ENCODE data around the gene CT47A7.
"Not testable (repeated sequence)": the region's sequence is repeated elsewhere in the genome, so short reads cannot be mapped to it uniquely, and the experiment has no call there.

The CT47A7 gene

GRCh38 chrX:120956500-120956899 is at the start of gene CT47A7:
Gene CT47A7, minus strand, starts transcription at chrX:120956600. Its CDS starts 255 bp downstream, at chrX:120956345.
- DNase-seq: not testable (repeated sequence)

DNA sequence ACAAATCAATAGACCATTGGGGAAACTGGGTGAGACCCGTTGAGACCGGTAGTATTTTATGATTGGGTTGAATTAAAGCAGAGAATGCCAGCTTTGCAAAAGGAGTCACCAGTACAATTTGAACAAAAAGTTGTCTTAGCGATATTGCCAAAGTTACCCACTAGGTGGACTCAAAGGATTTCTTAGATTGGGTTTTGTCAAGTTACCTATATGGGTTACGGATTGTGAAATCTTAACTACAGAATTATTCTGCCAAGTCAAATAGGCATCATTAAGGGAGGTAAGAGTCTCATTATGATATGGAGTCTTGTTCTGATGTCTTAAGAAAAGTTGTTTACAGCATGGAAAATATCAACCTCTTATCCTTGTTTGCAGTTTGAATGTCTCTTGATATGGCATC is 44.2 kb upstream of the CT47A7 start:
- DNase-seq: no peak

- DNase-seq: no peak
Measured at GRCh38 chrX:120999413-120999812, 43.0 kb upstream of the CT47A7 start.

GRCh38 chrX:120985660-120986059 is 29.3 kb upstream of the CT47A7 start, which contains the start of gene CT47A1:
Gene CT47A1, minus strand, starts transcription at chrX:120985760. Its CDS starts 231 bp downstream, at chrX:120985529.
- not testable (repeated sequence) for DNase-seq
